HG03039 (cell line): ENCODE results near the gene MORC3.
"Not testable (repeated sequence)": the region's sequence is repeated elsewhere in the genome, so short reads cannot be mapped to it uniquely, and the experiment has no call there.

ENCODE experiments used
- ATAC-seq: cut with Tn5 transposase; IDR thresholded peaks from one replicate; pipeline ENCODE4 v1.9.1; 2021; ENCODE audit warnings: mild to moderate bottlenecking, moderate library complexity; ENCODE audit not compliant: unreplicated experiment

The MORC3 gene

DNA sequence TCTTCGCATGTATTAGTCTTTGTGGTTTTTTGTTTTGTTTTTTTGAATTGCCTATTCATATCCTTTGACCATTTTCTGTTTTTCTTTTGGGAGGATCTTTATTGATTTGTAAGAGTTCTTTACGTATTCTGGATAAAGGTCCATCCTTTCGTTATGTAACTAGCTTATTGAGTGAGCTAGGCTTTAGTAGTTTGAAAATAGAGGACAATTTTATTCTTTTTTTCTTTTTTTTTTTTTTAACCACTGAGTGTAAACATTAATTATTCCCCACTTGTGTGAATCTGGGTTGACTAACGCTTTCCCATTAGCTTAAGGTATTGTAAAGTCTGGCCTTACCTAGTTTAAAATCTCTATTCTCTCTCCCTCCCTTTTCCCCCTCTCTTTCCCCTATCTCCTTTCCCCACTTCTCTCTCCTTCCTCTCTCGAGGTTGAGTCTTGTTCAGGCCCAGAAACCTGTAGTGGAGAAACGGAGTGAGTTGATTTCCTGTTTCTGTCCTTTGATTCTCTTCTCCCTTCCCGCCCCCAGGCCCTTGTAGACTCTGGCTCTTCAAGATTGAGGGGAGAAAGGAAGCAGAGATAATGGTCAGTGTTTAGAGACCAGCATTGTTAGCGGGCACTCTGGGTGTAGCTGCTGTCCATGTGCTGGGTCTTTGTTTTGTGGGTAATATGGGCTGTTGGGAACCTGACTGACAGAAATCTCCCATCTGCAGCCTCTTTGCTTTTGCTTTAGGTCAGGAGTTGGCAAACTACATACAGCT is 1.5 kb downstream of the MORC3 start:
- no peak for ATAC-seq

GRCh38 chr21:36322083-36322424 is 2.1 kb downstream of the MORC3 start:
- no peak for ATAC-seq

- ATAC-seq: no peak
These were observed 3.0 kb downstream of the MORC3 start for GRCh38 chr21:36323032-36323431.

GRCh38 chr21:36325373-36326010 is 5.5 kb downstream of the MORC3 start:
- no peak for ATAC-seq

GRCh38 chr21:36330904-36331303 is 10.9 kb downstream of the MORC3 start:
- no peak for ATAC-seq

DNA sequence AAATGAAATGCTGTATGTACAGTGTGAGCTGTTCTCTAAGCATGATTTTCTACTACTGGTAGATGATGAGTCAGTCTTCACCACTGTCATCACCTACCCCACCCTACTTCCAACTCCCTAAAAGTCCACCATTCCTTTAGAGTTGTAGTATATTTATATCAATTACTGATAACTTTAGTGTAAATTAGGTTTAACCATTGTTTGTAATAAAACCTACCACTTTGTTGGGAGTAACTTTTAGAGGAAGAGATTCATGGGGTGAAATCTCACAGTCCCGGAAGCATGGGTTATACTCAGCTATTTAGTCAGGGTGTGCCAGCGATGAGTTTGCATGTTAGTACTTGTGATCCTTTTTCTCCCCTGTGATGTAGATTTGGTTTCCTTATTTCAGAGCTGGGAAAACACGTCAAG is 17.1 kb downstream of the MORC3 start:
- no peak for ATAC-seq

- ATAC-seq: no peak
These were observed 19.0 kb downstream of the MORC3 start for GRCh38 chr21:36338975-36339374.

GRCh38 chr21:36342581-36342980 is 22.6 kb downstream of the MORC3 start:
- ATAC-seq: not testable (repeated sequence)

- no peak for ATAC-seq
These were observed 24.9 kb downstream of the MORC3 start for GRCh38 chr21:36344931-36345330.

DNA sequence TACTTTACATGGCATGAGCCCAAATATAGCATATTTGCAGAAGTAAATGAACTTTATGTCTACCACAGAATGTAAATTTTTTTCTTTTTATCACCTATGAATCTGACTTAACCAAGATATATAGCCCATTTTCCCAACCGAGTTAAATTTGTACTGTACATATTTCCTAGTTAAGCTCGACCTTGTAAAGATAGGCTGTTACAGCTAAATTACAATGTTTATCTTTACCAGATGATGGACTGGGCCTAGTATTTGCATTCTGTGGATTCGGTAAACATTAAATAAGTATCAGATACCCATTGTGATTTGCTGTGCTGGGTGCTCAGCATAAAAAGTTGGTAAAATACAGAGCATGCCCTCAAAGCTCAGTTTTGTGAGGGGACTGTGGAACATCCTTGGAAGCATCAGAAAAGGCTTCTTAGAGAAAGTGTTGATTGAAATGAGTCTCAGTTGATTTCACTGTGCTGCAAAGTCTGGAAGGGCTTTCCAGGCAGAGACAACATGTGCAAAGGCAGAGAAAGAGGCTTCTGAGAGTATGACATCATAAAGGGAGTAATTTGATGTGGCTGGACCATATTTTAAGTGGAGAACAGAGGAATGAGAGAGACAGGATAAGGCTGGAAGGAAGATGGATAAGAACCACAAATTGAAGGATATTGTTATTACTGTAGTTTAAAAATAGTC is 27.4 kb downstream of the MORC3 start:
- no peak for ATAC-seq

GRCh38 chr21:36347962-36348328 is 27.9 kb downstream of the MORC3 start:
- no peak for ATAC-seq

DNA sequence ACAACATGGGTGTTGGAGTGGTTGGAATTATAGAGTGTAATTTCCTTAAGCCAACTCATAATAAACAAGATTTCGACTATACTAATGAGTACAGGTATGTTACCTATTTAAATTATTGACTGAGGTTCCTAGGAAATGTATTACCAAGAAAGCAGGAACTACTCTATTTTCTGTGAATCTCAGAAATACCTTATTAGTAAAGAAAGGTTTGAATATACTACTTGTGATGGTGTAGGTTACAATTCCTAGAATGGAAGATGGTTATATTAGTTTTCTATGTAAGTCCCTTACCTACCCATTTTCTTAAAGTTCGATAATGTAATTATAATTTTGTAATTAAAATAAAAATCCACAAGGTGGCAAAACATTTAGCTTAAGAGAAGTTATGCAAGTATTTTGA is 29.3 kb downstream of the MORC3 start:
- no peak for ATAC-seq

DNA sequence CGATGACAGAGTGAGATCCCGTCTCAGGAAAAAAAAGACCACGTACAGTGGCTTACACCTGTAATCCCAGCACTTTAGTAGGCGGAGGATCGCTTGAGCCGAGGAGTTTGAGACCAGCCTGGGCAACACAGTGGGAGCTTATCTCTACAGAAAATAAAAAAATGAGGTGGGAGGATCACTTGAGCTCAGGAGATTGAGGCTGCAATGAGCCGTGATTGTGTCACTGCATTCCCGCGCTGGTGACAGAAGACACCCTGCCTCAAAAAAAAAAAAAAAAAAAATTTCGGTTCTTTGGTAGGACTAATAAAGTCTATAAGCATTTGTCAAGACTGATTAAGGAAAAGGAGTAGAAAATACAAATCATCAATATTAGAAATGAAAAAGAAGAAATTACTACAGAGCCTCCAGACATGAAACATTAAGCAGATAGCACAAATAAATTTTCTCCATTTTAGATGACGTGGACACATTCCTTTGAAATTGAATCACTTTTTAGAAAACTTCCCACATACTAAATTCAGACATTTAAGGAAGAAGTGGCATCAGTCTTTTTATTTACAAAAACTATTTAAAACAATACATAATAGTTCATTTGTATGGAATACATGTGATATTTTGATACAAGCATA is 30.4 kb downstream of the MORC3 start:
- no peak for ATAC-seq

GRCh38 chr21:36354918-36355680 is 35.1 kb downstream of the MORC3 start:
- ATAC-seq: no peak

- no peak for ATAC-seq
These were observed 35.9 kb downstream of the MORC3 start for GRCh38 chr21:36355868-36356267.

GRCh38 chr21:36359185-36359584 is 39.2 kb downstream of the MORC3 start:
- no peak for ATAC-seq

- no peak for ATAC-seq
These were observed 49.2 kb downstream of the MORC3 start for GRCh38 chr21:36369064-36369685.

- no peak for ATAC-seq
These were observed 56.0 kb downstream of the MORC3 start for GRCh38 chr21:36375994-36376393.

GRCh38 chr21:36377391-36377842 is 57.4 kb downstream of the MORC3 start:
- ATAC-seq: no peak

- no peak for ATAC-seq
These were observed 59.3 kb downstream of the MORC3 start for GRCh38 chr21:36379251-36379650.
